ENCODE measurements around the gene SLC35F3. TPM values are rescaled to one million over a fixed set of nuclear protein-coding genes. Genes with fewer than 3 reads are reported as not detected.
"Not testable (repeated sequence)": the region's sequence is repeated elsewhere in the genome, so short reads cannot be mapped to it uniquely, and the experiment has no call there.

Gene SLC35F3
- total RNA-seq, 1 experiment from 2014 or later: 3.3 TPM

DNA sequence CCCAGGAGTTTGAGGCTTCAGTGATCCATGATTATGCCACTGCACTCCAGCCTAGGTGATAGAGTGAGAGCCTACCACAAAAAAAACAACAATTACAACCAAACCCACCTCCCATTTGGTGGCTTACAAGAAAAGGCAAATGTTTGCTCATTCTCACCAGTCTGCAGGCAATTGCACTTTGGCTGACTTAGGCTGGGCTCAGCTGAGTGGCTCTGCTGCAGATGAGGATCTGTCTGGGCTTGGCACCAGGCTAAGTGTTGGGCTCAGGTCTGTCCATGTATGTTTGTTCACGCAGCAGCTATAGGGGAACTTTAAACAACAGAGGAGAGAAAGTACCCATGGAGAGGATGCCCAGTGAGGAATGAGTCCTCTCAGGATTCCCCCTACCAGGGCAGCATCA, 440.8 kb downstream of the SLC35F3 start:
- Mint-ChIP-seq H3K9me3 (ENCODE audit: unreplicated experiment) (peaks cover 4% of the 10 kb centered on the region), H3K27ac (ENCODE audit: low read depth, unreplicated experiment) (no peak overlapping the region), H3K4me3 (ENCODE audit: unreplicated experiment) (no peak overlapping the region), H3K36me3 (ENCODE audit: insufficient read depth, unreplicated experiment) (no peaks in the 10 kb centered on the region), H3K4me1 (ENCODE audit: insufficient read depth, unreplicated experiment) (no peaks in the 10 kb centered on the region), H3K27me3 (ENCODE audit: insufficient read depth, unreplicated experiment) (no peaks in the 10 kb centered on the region)
- TF ChIP-seq, protein P1, sequence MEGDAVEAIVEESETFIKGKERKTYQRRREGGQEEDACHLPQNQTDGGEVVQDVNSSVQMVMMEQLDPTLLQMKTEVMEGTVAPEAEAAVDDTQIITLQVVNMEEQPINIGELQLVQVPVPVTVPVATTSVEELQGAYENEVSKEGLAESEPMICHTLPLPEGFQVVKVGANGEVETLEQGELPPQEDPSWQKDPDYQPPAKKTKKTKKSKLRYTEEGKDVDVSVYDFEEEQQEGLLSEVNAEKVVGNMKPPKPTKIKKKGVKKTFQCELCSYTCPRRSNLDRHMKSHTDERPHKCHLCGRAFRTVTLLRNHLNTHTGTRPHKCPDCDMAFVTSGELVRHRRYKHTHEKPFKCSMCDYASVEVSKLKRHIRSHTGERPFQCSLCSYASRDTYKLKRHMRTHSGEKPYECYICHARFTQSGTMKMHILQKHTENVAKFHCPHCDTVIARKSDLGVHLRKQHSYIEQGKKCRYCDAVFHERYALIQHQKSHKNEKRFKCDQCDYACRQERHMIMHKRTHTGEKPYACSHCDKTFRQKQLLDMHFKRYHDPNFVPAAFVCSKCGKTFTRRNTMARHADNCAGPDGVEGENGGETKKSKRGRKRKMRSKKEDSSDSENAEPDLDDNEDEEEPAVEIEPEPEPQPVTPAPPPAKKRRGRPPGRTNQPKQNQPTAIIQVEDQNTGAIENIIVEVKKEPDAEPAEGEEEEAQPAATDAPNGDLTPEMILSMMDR (IDR thresholded peaks at IDR 0.05; ENCODE audit: unreplicated experiment): no peak
- CTCF ChIA-PET: interaction anchor here (0.8 to 4.0 kb wide), 3 partner anchors 18 to 158 kb away, joined by 4 to 25 read pairs (median 23); no protein-coding TSS in a partner anchor
- intact Hi-C loops (cut with micrococcal nuclease): no loop called here
- POLR2A ChIA-PET: interaction anchor here (2.3 kb wide), 1 partner anchor 28 kb away, joined by 6 read pairs; the partner anchor contains the start of gene COA6
- DNase-seq (ENCODE audit: unreplicated experiment): no peak
- BruUV-seq (replicated peaks): no TSS peak

DNA sequence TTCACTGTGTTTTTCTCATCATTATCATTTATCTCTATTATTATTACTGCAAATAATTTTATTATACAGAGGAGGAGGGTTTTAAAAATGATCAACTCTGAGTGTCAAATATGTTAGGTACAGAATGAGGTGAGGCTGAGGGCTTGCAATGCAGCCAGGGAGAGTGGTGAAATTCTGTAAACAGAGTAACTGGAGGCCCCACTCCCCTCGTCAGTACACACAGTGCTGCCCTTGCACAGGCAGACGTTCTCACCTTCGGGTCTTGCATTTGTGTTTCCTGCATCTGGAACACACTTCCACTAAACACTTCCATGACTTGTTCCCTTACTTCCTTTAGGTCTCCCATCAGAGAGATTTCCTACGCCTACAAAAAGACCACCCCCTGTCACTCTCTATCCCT, 444.5 kb downstream of the SLC35F3 start:
- BruUV-seq (replicated peaks): no TSS peak
- intact Hi-C loops (cut with micrococcal nuclease): no loop called here
- ChIA-PET POLR2A (interaction anchor here (0.9 to 1.4 kb wide), 3 partner anchors 8 to 24 kb away, joined by 3 to 5 read pairs (median 3); partner anchors contain the start of gene COA6), CTCF (interaction anchor here (0.5 to 1.7 kb wide), 3 partner anchors 12 to 40 kb away, joined by 3 to 7 read pairs (median 4); no protein-coding TSS in a partner anchor)
- Mint-ChIP-seq H3K4me3 (ENCODE audit: unreplicated experiment) (no peak overlapping the region), H3K4me1 (ENCODE audit: insufficient read depth, unreplicated experiment) (no peaks in the 10 kb centered on the region), H3K9me3 (ENCODE audit: unreplicated experiment) (no peaks in the 10 kb centered on the region), H3K27me3 (ENCODE audit: insufficient read depth, unreplicated experiment) (no peaks in the 10 kb centered on the region), H3K27ac (ENCODE audit: low read depth, unreplicated experiment) (no peak overlapping the region), H3K36me3 (ENCODE audit: insufficient read depth, unreplicated experiment) (no peaks in the 10 kb centered on the region)
- no peak for DNase-seq (ENCODE audit: unreplicated experiment)
- TF ChIP-seq, protein P1 (IDR thresholded peaks at IDR 0.05; ENCODE audit: unreplicated experiment): no peak

DNA sequence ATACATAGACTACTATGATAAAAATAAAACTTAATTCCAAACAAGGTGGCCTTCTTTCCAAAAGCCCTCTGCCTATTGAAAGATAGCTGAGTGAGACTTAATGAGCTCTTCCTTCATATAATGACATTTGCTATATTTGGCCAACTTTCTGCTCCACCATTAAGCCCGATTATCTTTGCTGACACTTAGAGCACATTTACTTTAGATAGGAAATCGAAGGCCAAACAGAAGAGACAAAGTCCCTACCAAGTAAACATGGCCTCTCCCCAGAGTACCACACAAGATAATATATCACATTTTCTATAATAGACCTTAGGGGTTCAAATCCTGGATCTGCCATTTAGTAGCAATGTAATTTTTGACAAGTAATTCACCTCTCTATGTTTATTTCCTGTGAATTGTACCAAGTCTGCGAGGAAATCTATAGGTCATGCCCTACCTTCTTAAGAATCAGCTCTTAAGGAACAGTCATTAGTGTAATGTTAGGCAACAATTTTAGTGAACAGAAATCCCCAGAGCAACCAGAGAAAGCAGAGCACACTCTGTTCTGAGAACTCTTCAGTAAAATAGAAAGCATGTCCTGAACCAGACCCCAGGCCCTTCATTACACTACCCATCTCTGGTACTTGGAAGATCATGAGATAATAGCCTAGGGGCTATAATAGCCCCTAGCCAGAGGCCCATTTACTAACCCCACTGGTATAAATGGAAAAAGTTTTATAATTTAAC, 451.5 kb downstream of the SLC35F3 start:
- ChIA-PET POLR2A (interaction anchor here (0.5 to 6.1 kb wide), 24 partner anchors 8 to 1275 kb away, joined by 3 to 218 read pairs (median 4); partner anchors contain the start of genes COA6 and TARBP1), CTCF (interaction anchor here (0.6 to 2.7 kb wide), 6 partner anchors 10 to 1179 kb away, joined by 3 to 11 read pairs (median 4); no protein-coding TSS in a partner anchor)

DNA sequence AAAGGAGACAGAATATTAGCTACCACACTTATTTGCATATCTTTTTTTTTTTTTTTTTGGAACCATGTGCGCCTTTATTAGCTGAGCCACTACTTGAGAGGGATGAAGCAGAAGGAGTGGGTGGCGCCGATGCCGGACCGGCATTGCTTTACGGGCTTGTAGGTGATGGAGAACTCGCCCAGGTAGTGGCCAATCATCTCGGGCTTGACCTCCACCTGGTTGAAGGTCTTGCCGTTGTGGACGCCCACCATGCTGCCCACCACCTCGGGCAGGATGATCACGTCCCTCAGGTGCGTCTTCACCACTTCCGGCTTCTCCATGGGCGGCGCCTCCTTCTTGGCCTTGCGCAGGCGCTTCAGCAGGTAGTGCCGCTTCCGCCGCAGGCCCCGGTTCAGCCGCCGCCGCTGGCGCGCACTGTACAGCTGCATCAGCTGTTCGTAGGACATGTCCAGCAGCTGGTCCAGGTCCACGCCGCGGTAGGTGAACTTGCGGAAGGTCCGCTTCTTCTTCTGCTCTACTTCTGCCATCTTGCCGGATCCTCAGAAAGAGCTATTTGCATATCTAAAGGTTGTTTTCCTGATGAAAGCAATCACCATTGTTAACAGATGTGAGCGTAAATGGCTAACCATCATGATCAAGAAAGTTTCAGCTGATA, 452.3 kb downstream of the SLC35F3 start:
- peak overlapping the region; percentile 86 for H3K4me3 Mint-ChIP-seq (ENCODE audit: unreplicated experiment)
- CTCF ChIA-PET: interaction anchor here (0.6 to 2.7 kb wide), 12 partner anchors 11 to 1180 kb away, joined by 3 to 16 read pairs (median 4); no protein-coding TSS in a partner anchor
- DNase-seq (ENCODE audit: unreplicated experiment): peak; percentile 83
- intact Hi-C loops (cut with micrococcal nuclease): loop anchor here (1.0 kb wide), 1 partner anchor 17 kb away; the partner anchor contains the start of gene COA6
- H3K27me3 Mint-ChIP-seq (ENCODE audit: insufficient read depth, unreplicated experiment); H3K9me3 Mint-ChIP-seq (ENCODE audit: unreplicated experiment); BruUV-seq (replicated peaks): not testable (repeated sequence)
- peak overlapping the region; percentile 89 for H3K27ac Mint-ChIP-seq (ENCODE audit: low read depth, unreplicated experiment)
- POLR2A ChIA-PET: interaction anchor here (0.5 to 6.1 kb wide), 37 partner anchors 8 to 1275 kb away, joined by 3 to 218 read pairs (median 3); partner anchors contain the start of genes COA6 and TARBP1
- peaks cover 11% of the 10 kb centered on the region for H3K36me3 Mint-ChIP-seq (ENCODE audit: insufficient read depth, unreplicated experiment)
- peaks cover 12% of the 10 kb centered on the region for H3K4me1 Mint-ChIP-seq (ENCODE audit: insufficient read depth, unreplicated experiment)

More for the DNA sequence above, 451.5 kb downstream of the SLC35F3 start:
- Mint-ChIP-seq H3K9me3 (ENCODE audit: unreplicated experiment) (no peaks in the 10 kb centered on the region), H3K27ac (ENCODE audit: low read depth, unreplicated experiment) (peak overlapping the region; percentile 89), H3K27me3 (ENCODE audit: insufficient read depth, unreplicated experiment) (no peaks in the 10 kb centered on the region), H3K4me3 (ENCODE audit: unreplicated experiment) (peak overlapping the region; percentile 86), H3K4me1 (ENCODE audit: insufficient read depth, unreplicated experiment) (peaks cover 12% of the 10 kb centered on the region), H3K36me3 (ENCODE audit: insufficient read depth, unreplicated experiment) (peaks cover 11% of the 10 kb centered on the region)
- BruUV-seq (replicated peaks): TSS peak; percentile 90
- DNase-seq (ENCODE audit: unreplicated experiment): no peak
- intact Hi-C loops (cut with micrococcal nuclease): loop anchor here (1.0 kb wide), 1 partner anchor 17 kb away; the partner anchor contains the start of gene COA6
- TF ChIP-seq, protein P1 (IDR thresholded peaks at IDR 0.05; ENCODE audit: unreplicated experiment): no peak
